Measurements from ENCODE around the gene ANKS1A. TPM values are rescaled to one million over a fixed set of nuclear protein-coding genes. Genes with fewer than 3 reads are reported as not detected.
"Not testable (repeated sequence)": the region's sequence is repeated elsewhere in the genome, so short reads cannot be mapped to it uniquely, and the experiment has no call there.

The ANKS1A gene
- total and polyA plus RNA-seq, 3 experiments from 2014 or later: 3.0 to 9.6 (median 8.7) TPM

GRCh38 chr6:35003886-35004530, 115.0 kb downstream of the ANKS1A start:
- H3K4me3 Mint-ChIP-seq; H3K4me1 ChIP-seq (ENCODE audit: insufficient read depth, low read length); DNase-seq; H3K4me1 Mint-ChIP-seq; H3K4me3 ChIP-seq (ENCODE audit: low read length); CTCF ChIA-PET; H3K27ac Mint-ChIP-seq; H3K27ac ChIP-seq (ENCODE audit: low read depth, low read length); H3K27me3 ChIP-seq (ENCODE audit: insufficient read depth, low read length, poor library complexity, severe bottlenecking); H3K9me3 Mint-ChIP-seq; H3K36me3 ChIP-seq (ENCODE audit: insufficient read depth, low read length); H3K9me3 ChIP-seq (ENCODE audit: low read length); H3K27me3 Mint-ChIP-seq; POLR2A ChIA-PET: not testable (repeated sequence)
- H3K36me3 Mint-ChIP-seq: peaks cover 4 to 24% (median 14%) of the 10 kb centered on the region in 3 donors

- Mint-ChIP-seq H3K9me3 (no peaks in the 10 kb centered on the region), H3K27ac (peak overlapping the region in 1 of 8 donors; percentile 51), H3K27me3 (no peaks in the 10 kb centered on the region), H3K4me3 (no peak overlapping the region), H3K36me3 (peaks cover 4 to 16% (median 15%) of the 10 kb centered on the region in 3 donors), H3K4me1 (peaks cover 0 to 2% (median 0%) of the 10 kb centered on the region in 3 donors)
- no peaks in the 10 kb centered on the region for H3K27me3 ChIP-seq (ENCODE audit: insufficient read depth, low read length, poor library complexity, severe bottlenecking)
- ChIA-PET POLR2A (no interaction called here), CTCF (no interaction called here)
- no peaks in the 10 kb centered on the region for H3K4me1 ChIP-seq (ENCODE audit: insufficient read depth, low read length)
- H3K9me3 ChIP-seq (ENCODE audit: low read length): no peaks in the 10 kb centered on the region
- no peaks in the 10 kb centered on the region for H3K36me3 ChIP-seq (ENCODE audit: insufficient read depth, low read length)
- no peak overlapping the region for H3K4me3 ChIP-seq (ENCODE audit: low read length)
- no peak for DNase-seq
- H3K27ac ChIP-seq (ENCODE audit: low read depth, low read length): no peak overlapping the region
Observed at GRCh38 chr6:35007016-35007415, 118.0 kb downstream of the ANKS1A start.

- POLR2A ChIA-PET: no interaction called here
- Histone ChIP-seq H3K4me1 (ENCODE audit: insufficient read depth, low read length) (no peaks in the 10 kb centered on the region), H3K27ac (ENCODE audit: low read depth, low read length) (no peak overlapping the region), H3K36me3 (ENCODE audit: insufficient read depth, low read length) (no peaks in the 10 kb centered on the region), H3K27me3 (ENCODE audit: insufficient read depth, low read length, poor library complexity, severe bottlenecking) (no peaks in the 10 kb centered on the region), H3K9me3 (ENCODE audit: low read length) (no peaks in the 10 kb centered on the region), H3K4me3 (ENCODE audit: low read length) (no peak overlapping the region)
- Mint-ChIP-seq H3K9me3 (no peaks in the 10 kb centered on the region), H3K27me3 (no peaks in the 10 kb centered on the region), H3K36me3 (peaks cover 4 to 10% (median 9%) of the 10 kb centered on the region in 3 donors), H3K4me3 (no peak overlapping the region), H3K4me1 (peaks cover 0 to 2% (median 0%) of the 10 kb centered on the region in 3 donors), H3K27ac (no peak overlapping the region)
- no peak for DNase-seq
- CTCF ChIA-PET: no interaction called here
Observed at GRCh38 chr6:35008858-35009257, 119.8 kb downstream of the ANKS1A start.

GRCh38 chr6:35011096-35012041, 122.3 kb downstream of the ANKS1A start:
- Mint-ChIP-seq H3K4me3 (no peak overlapping the region), H3K9me3 (no peaks in the 10 kb centered on the region), H3K27me3 (no peaks in the 10 kb centered on the region), H3K27ac (no peak overlapping the region), H3K4me1 (peaks cover 0 to 2% (median 0%) of the 10 kb centered on the region in 3 donors), H3K36me3 (peaks cover 3 to 6% (median 4%) of the 10 kb centered on the region in 3 donors)
- Histone ChIP-seq H3K9me3 (ENCODE audit: low read length) (no peaks in the 10 kb centered on the region), H3K36me3 (ENCODE audit: insufficient read depth, low read length) (no peaks in the 10 kb centered on the region), H3K27ac (ENCODE audit: low read depth, low read length) (no peak overlapping the region), H3K4me3 (ENCODE audit: low read length) (no peak overlapping the region), H3K4me1 (ENCODE audit: insufficient read depth, low read length) (no peaks in the 10 kb centered on the region), H3K27me3 (ENCODE audit: insufficient read depth, low read length, poor library complexity, severe bottlenecking) (no peaks in the 10 kb centered on the region)
- ChIA-PET POLR2A (no interaction called here), CTCF (interaction anchor here (0.7 to 1.7 kb wide), 3 partner anchors 10 to 1405 kb away, joined by 3 to 4 read pairs (median 3); no protein-coding TSS in a partner anchor)
- DNase-seq: no peak

- ChIA-PET CTCF (no interaction called here), POLR2A (no interaction called here)
- Mint-ChIP-seq H3K27ac (no peak overlapping the region), H3K4me3 (no peak overlapping the region), H3K36me3 (peaks cover 4 to 23% (median 13%) of the 10 kb centered on the region in 3 donors), H3K9me3 (no peaks in the 10 kb centered on the region), H3K27me3 (no peaks in the 10 kb centered on the region), H3K4me1 (peaks cover 0 to 2% (median 0%) of the 10 kb centered on the region in 3 donors)
- Histone ChIP-seq H3K9me3 (ENCODE audit: low read length) (no peaks in the 10 kb centered on the region), H3K27ac (ENCODE audit: low read depth, low read length) (no peak overlapping the region), H3K27me3 (ENCODE audit: insufficient read depth, low read length, poor library complexity, severe bottlenecking) (no peaks in the 10 kb centered on the region), H3K4me1 (ENCODE audit: insufficient read depth, low read length) (no peaks in the 10 kb centered on the region), H3K36me3 (ENCODE audit: insufficient read depth, low read length) (no peaks in the 10 kb centered on the region), H3K4me3 (ENCODE audit: low read length) (no peak overlapping the region)
- DNase-seq: no peak
Observed at GRCh38 chr6:35013701-35014100, 124.6 kb downstream of the ANKS1A start.

GRCh38 chr6:35014341-35014740, 125.3 kb downstream of the ANKS1A start:
- no peaks in the 10 kb centered on the region for H3K4me1 ChIP-seq (ENCODE audit: insufficient read depth, low read length)
- ChIA-PET POLR2A (no interaction called here), CTCF (no interaction called here)
- H3K4me1 Mint-ChIP-seq: no peaks in the 10 kb centered on the region
- no peak overlapping the region for H3K4me3 ChIP-seq (ENCODE audit: low read length)
- H3K36me3 Mint-ChIP-seq: peaks cover 4 to 29% (median 12%) of the 10 kb centered on the region in 3 donors
- H3K27me3 ChIP-seq (ENCODE audit: insufficient read depth, low read length, poor library complexity, severe bottlenecking): no peaks in the 10 kb centered on the region
- DNase-seq: no peak
- no peaks in the 10 kb centered on the region for H3K9me3 ChIP-seq (ENCODE audit: low read length)
- H3K36me3 ChIP-seq (ENCODE audit: insufficient read depth, low read length): no peaks in the 10 kb centered on the region
- no peaks in the 10 kb centered on the region for H3K9me3 Mint-ChIP-seq
- peak overlapping the region in 1 of 8 donors; percentile 20 for H3K27ac Mint-ChIP-seq
- H3K4me3 Mint-ChIP-seq: no peak overlapping the region
- no peak overlapping the region for H3K27ac ChIP-seq (ENCODE audit: low read depth, low read length)
- H3K27me3 Mint-ChIP-seq: no peaks in the 10 kb centered on the region

- CTCF ChIA-PET: no interaction called here
- peaks cover 4 to 33% (median 15%) of the 10 kb centered on the region in 3 donors for H3K36me3 Mint-ChIP-seq
- Histone ChIP-seq H3K4me1 (ENCODE audit: insufficient read depth, low read length) (no peaks in the 10 kb centered on the region), H3K4me3 (ENCODE audit: low read length) (no peak overlapping the region), H3K27ac (ENCODE audit: low read depth, low read length) (no peak overlapping the region), H3K27me3 (ENCODE audit: insufficient read depth, low read length, poor library complexity, severe bottlenecking) (no peaks in the 10 kb centered on the region), H3K9me3 (ENCODE audit: low read length) (no peaks in the 10 kb centered on the region), H3K36me3 (ENCODE audit: insufficient read depth, low read length) (no peaks in the 10 kb centered on the region)
- DNase-seq: no peak
- H3K4me1 Mint-ChIP-seq: no peaks in the 10 kb centered on the region
- POLR2A ChIA-PET: no interaction called here
- H3K27me3 Mint-ChIP-seq: no peaks in the 10 kb centered on the region
- H3K27ac Mint-ChIP-seq: no peak overlapping the region
- no peaks in the 10 kb centered on the region for H3K9me3 Mint-ChIP-seq
- no peak overlapping the region for H3K4me3 Mint-ChIP-seq
Observed at GRCh38 chr6:35014786-35015185, 125.7 kb downstream of the ANKS1A start.

- POLR2A ChIA-PET: no interaction called here
- no peak overlapping the region for H3K4me3 Mint-ChIP-seq
- no peaks in the 10 kb centered on the region for H3K4me1 Mint-ChIP-seq
Observed at GRCh38 chr6:35015476-35015875, 126.4 kb downstream of the ANKS1A start.

More at GRCh38 chr6:35015476-35015875, 126.4 kb downstream of the ANKS1A start:
- Histone ChIP-seq H3K4me3 (ENCODE audit: low read length) (no peak overlapping the region), H3K4me1 (ENCODE audit: insufficient read depth, low read length) (no peaks in the 10 kb centered on the region), H3K27me3 (ENCODE audit: insufficient read depth, low read length, poor library complexity, severe bottlenecking) (no peaks in the 10 kb centered on the region), H3K36me3 (ENCODE audit: insufficient read depth, low read length) (no peaks in the 10 kb centered on the region), H3K9me3 (ENCODE audit: low read length) (no peaks in the 10 kb centered on the region), H3K27ac (ENCODE audit: low read depth, low read length) (no peak overlapping the region)
- Mint-ChIP-seq H3K9me3 (no peaks in the 10 kb centered on the region), H3K36me3 (peaks cover 4 to 37% (median 15%) of the 10 kb centered on the region in 3 donors), H3K27ac (no peak overlapping the region), H3K27me3 (no peaks in the 10 kb centered on the region)
- CTCF ChIA-PET: no interaction called here
- DNase-seq: no peak

Measured in CD8-positive, alpha-beta memory T cell (primary cell).